LNCaP clone FGC (cell line): ENCODE data around the gene KNDC1.

Experiments used
- DNase-seq: peaks from one replicate; pipeline ENCODE4 v3.0.0-alpha.2; 2011; ENCODE audit warnings: low read depth
- H3K4me3 ChIP-seq: 2 replicates; pipeline ENCODE4 v1.5.1; 2011; ENCODE audit warnings: mild to moderate bottlenecking, low read depth, low read length, control low read depth
- CTCF ChIP-seq: IDR thresholded peaks from 2 replicates; pipeline ENCODE4 v1.5.1; 2012; ENCODE audit warnings: mild to moderate bottlenecking; ENCODE audit not compliant: control insufficient read depth, insufficient read depth; ENCODE audit errors: extremely low read depth

Gene KNDC1

DNA sequence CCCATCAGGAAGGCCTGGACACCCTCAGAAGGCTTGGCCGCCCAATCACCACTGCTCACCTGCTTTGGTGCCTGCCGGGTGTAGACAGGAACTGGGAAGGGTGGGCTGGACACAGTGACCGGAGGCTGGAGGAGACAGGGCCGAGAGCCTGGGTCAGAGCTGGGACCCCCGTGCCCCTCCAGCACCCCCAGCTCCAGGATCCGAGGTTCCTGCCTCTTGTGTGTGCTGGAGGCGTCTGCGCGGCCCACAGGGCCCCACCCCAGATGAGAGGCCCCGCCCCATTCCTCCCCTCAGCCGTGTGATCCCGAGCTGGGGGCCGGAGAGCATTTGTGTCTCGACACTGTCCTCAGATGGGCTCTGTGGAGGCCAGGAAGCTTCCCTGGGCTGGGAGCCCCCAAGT is 107.3 kb downstream of the KNDC1 start:
- no peak for DNase-seq
- no peak for TF ChIP-seq CTCF
- H3K4me3 ChIP-seq: no peak overlapping the region

DNA sequence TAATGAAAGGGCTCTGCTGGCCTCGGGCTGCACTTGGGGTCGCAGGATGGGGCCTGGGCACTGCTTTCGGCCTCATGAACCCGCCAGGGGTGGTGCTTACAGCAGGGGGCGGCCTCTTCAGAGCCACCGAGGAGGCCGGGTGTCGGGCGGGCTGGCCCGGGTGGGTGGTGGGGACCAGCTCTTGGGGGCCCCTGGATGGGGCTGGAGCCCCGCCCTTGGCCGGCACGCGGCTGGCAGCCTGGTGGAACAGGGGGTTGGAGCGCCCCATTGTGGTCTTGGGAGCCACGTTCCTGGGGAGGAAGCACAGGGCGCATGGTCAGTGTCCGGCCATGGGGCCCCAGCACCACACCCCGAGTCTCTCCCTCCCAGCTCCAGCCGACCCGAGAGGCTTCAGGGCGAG is 107.8 kb downstream of the KNDC1 start:
- DNase-seq: no peak
- TF ChIP-seq CTCF: no peak

GRCh38 chr10:133268532-133268931 is 108.5 kb downstream of the KNDC1 start:
- TF ChIP-seq CTCF: no peak

More for the DNA sequence above, 107.8 kb downstream of the KNDC1 start:
- H3K4me3 ChIP-seq: no peak overlapping the region

DNA sequence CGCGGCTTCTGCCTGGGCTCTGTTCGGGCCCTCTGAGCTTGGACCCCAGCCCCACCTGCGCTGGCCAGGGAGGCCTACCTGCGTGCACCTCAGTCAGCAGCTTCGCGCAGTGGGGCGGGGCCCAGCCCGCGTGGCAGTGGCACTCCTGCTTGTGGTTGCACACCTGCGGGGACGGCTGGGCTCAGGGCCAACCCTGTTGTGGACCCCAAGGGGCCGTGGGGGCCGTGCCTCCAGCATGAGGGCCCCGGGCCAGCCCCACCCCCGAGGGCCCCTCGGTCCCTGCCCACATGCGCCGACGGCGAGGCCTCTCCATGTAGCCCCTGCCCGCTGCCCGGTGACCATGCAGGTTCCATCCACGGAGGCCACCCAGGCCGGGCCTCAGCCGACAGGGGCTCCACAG is 109.3 kb downstream of the KNDC1 start:
- no peak overlapping the region for H3K4me3 ChIP-seq
- TF ChIP-seq CTCF: no peak
- no peak for DNase-seq

More at GRCh38 chr10:133268532-133268931, 108.5 kb downstream of the KNDC1 start:
- DNase-seq: no peak
- H3K4me3 ChIP-seq: no peak overlapping the region

DNA sequence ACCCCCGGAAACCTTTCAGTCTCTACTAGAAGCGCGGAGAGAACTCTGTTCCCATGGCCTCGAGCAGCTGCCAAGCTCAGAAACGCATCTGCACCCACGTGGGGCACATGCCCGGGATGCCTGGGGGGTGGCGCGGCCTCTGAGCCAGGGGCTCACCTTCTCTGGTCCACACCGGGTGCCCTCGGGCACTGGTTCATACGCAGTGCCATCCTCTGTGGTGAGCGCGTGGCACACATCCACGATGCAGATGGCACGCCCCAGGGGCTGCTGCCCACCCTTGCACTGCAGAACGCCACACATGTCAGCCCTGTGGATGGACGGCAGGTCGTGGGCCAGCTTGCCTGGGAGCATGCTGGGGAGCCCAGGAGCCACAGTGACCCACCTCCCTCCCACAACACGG is 110.2 kb downstream of the KNDC1 start:
- no peak for TF ChIP-seq CTCF
- no peak overlapping the region for H3K4me3 ChIP-seq
- no peak for DNase-seq

DNA sequence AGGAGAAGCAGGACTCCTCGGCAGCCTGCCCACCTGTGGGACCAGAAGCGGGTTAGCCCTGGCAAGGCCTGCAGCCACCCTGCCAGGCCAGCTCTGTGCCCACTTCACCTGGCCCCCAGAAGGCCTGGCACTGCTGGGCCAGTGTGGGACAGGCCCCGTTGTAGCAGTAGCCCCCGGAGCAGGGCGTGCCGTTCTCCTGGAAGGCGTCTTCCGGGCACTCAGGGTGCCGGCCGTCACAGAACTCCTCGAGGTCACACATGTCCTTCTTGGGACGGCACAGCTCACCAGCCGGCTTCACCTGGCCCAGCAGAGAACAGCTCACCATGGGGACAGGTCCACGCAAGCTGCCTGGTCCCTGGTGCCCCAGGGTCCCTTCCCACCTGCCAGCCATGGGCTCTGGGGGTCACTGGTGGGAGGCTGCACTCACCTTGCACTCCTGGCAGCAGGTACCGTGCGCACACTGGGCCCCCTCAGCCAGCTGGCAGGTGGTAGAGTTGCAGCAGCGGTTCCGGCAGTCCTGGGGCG is 110.8 kb downstream of the KNDC1 start:
- no peak for DNase-seq
- no peak for TF ChIP-seq CTCF
- H3K4me3 ChIP-seq: no peak overlapping the region
